Measurements from ENCODE around the gene MYO7B.

Gene MYO7B

DNA sequence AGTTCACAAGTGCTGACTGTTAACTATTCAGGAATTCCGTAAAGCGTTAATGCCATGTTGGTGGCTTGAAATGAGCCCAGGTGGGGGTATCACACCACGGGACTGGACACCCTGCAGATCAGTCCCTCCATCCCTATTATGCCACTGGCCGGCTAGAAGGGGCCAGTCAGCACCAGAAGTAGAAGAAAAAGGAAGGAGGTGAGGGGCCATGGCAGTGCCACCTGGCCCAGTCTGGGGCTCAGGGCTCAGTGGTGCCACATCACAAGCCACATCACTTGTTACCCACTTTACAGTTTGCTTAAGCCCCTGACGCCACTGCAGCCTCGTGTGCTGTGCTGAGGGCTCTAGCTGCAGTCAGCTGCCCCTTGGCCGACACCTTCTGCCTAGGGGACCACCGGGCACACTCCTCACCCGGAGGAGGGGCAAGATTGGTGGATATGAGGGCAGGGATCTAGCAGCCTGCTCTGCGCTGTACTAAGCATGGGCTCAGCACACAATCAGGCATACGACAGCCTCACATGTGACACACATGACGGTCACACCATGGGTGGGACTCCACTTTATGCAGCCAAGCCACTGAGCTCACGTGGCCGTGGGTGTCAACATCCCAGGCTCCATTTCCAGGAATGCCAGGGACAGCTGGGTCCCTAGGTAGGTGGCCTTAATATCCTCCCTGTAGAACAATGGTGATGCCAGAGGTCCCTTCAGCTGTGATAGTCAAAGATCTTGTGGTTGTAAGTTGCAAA, 136.2 kb downstream of the MYO7B start:
- Histone ChIP-seq H3K4me3 (ENCODE audit: severe bottlenecking) (no peak overlapping the region), H3K9me3 (ENCODE audit: severe bottlenecking) (no peaks in the 10 kb centered on the region), H3K4me1 (ENCODE audit: insufficient read depth, poor library complexity, severe bottlenecking) (no peaks in the 10 kb centered on the region), H3K27me3 (ENCODE audit: insufficient read depth, poor library complexity, severe bottlenecking) (peaks cover 20% of the 10 kb centered on the region), H3K36me3 (ENCODE audit: low read depth) (no peaks in the 10 kb centered on the region), H3K27ac (ENCODE audit: poor library complexity, severe bottlenecking) (no peak overlapping the region)
- DNase-seq (ENCODE audit: low spot score) (no peak), ATAC-seq (ENCODE audit: low read depth) (no peak)
- TF ChIP-seq, protein P1, sequence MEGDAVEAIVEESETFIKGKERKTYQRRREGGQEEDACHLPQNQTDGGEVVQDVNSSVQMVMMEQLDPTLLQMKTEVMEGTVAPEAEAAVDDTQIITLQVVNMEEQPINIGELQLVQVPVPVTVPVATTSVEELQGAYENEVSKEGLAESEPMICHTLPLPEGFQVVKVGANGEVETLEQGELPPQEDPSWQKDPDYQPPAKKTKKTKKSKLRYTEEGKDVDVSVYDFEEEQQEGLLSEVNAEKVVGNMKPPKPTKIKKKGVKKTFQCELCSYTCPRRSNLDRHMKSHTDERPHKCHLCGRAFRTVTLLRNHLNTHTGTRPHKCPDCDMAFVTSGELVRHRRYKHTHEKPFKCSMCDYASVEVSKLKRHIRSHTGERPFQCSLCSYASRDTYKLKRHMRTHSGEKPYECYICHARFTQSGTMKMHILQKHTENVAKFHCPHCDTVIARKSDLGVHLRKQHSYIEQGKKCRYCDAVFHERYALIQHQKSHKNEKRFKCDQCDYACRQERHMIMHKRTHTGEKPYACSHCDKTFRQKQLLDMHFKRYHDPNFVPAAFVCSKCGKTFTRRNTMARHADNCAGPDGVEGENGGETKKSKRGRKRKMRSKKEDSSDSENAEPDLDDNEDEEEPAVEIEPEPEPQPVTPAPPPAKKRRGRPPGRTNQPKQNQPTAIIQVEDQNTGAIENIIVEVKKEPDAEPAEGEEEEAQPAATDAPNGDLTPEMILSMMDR (IDR thresholded peaks at IDR 0.05; ENCODE audit: poor library complexity, severe bottlenecking) = no peak

DNA sequence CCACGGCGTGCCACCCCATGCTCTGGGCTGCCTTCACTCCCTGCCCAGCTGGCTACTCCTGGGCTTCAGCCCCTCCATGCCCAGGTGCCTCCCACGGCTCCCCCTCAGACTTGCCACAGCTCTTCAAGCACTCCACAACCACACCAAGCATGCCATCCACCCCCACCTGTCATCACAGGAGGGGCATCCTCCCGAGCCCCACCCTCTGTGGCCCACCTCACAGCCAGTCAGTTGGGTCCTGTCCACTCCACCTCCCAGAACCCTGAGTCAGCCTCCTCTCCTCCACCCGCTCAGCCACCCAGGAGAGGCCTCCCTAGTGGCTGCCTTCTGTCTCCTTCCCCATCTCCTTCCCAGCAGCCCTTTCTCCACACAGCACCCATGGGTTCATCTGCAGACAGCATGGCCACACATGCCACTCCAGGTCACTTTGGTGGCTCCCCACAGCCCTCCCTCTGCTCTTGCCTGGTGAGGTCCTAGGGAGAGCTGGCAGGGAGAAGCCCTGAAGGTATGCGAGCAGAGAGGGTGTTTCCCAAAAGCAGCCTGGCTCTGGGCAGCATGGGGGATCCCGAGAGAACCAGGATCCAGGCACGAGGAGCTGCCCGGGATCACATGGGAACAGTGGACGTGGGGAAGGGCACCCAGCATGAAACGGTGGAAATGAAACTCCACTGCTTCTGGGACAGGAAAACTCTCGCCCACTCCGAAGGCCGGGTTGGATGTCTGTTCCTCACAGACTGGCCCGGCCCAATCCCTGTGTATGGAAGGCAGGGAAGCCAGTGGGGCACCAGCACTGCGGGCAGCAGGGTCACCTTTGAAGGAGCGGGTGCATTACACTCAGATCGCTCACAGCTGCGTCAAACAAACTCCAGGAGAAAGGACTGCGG, 137.1 kb downstream of the MYO7B start:
- Histone ChIP-seq H3K4me1 (ENCODE audit: insufficient read depth, poor library complexity, severe bottlenecking) (no peaks in the 10 kb centered on the region), H3K9me3 (ENCODE audit: severe bottlenecking) (no peaks in the 10 kb centered on the region), H3K4me3 (ENCODE audit: severe bottlenecking) (no peak overlapping the region), H3K27ac (ENCODE audit: poor library complexity, severe bottlenecking) (no peak overlapping the region), H3K36me3 (ENCODE audit: low read depth) (no peaks in the 10 kb centered on the region), H3K27me3 (ENCODE audit: insufficient read depth, poor library complexity, severe bottlenecking) (peaks cover 20% of the 10 kb centered on the region)
- TF ChIP-seq, protein P1 (IDR thresholded peaks at IDR 0.05; ENCODE audit: poor library complexity, severe bottlenecking) = no peak
- ATAC-seq (ENCODE audit: low read depth) (0 out of 3 replicates have a peak, but pooled peaks have one; percentile 6), DNase-seq (ENCODE audit: low spot score) (no peak)

DNA sequence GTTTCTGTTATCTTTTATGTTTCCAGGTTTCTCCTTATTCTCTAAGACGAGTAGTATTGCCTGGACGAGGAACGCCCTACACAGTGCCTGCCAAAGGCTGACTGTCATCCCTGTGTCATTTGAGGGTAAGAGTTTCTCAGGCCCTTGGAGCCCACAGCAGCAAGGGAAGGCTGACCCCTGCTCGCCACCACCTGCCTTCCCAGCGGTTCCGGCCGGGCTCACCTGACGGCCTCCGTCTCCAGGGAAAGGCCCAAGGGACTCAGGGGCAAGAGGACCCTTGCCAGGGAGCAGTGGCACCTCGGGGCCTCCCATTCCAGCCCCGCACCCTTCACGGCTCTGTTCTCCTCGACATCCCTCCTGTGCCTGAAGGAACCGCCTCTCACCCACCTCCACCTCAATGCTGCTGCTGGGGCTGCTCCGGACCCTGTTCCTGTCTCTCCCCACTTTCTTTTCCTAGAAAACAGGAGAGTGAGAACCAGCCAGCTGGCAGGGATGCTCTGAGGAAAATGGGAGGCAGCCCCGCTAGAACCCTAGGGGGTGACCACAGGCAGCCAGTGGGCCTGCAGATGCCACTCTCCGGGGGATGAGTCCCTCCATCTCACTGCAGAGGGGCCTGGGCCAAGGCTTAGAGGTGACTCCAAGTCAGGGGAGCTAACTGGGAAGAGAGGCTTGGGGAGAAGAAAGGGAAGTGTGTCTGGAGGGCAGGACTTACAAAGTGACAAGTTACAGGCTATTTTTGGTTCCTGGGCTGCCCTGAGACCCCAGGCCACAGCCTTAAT, 138.0 kb downstream of the MYO7B start:
- H3K27me3 ChIP-seq (ENCODE audit: insufficient read depth, poor library complexity, severe bottlenecking) = peaks cover 20% of the 10 kb centered on the region
- no peaks in the 10 kb centered on the region for H3K4me1 ChIP-seq (ENCODE audit: insufficient read depth, poor library complexity, severe bottlenecking)
- DNase-seq (ENCODE audit: low spot score) = no peak

DNA sequence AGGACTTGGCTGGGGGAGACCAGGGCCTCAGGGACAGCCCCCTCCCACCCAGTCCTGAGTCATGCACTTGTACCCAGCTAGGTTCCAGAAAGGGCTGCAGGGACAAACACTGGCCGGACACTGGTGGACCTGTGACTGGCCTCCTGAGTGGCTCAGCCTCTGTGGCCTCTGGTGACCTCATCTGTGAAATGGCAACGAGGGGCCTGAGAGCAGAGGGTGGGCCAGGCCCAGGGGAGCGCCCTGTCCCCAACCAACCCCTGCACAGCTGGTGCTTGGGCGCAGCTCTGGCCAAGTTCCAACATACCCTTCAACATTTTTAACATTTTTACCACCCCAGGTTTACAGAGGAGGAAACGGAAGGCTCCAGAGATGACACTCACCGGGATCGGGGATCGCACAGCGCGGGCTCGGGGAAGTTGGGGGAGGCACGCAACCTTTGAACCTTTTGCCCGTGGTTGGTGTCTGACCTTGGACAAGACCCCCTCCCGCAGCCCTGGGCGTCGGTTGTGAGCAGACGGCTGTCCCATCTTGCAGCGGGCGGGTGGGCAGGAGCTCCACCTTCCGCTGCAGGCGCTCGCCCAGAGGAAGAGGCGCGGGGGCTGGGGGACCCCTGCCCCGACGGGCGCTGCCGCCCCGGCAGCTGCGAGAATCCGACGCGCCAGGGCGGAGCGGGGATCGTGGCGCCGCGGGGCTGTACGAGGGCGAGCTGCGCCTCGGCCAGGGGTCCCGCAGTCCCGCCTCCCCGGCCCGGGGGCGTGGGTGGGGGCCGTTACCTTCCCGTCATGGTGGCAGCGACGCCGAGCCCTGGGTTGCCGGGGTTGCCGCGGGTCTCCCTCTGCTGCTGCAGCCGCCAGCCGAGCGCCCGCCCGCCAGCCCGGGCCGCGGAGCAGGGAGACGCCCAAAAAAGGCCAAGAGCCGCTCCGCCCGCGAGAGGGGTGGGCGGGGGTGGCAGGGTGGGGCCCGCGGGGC, 139.0 kb downstream of the MYO7B start:
- Histone ChIP-seq H3K27ac (ENCODE audit: poor library complexity, severe bottlenecking) (no peak overlapping the region), H3K9me3 (ENCODE audit: severe bottlenecking) (no peaks in the 10 kb centered on the region), H3K4me3 (ENCODE audit: severe bottlenecking) (peak overlapping the region; percentile 40), H3K36me3 (ENCODE audit: low read depth) (no peaks in the 10 kb centered on the region), H3K4me1 (ENCODE audit: insufficient read depth, poor library complexity, severe bottlenecking) (no peaks in the 10 kb centered on the region), H3K27me3 (ENCODE audit: insufficient read depth, poor library complexity, severe bottlenecking) (peaks cover 20% of the 10 kb centered on the region)
- TF ChIP-seq, protein P1 (IDR thresholded peaks at IDR 0.05; ENCODE audit: poor library complexity, severe bottlenecking) = no peak
- peak; percentile 37; the same call in 2 of the 3 replicates for ATAC-seq (ENCODE audit: low read depth)
- no peak for DNase-seq (ENCODE audit: low spot score)

More for the DNA sequence above, 138.0 kb downstream of the MYO7B start:
- ATAC-seq (ENCODE audit: low read depth) = no peak
- H3K9me3 ChIP-seq (ENCODE audit: severe bottlenecking) = no peaks in the 10 kb centered on the region
- no peaks in the 10 kb centered on the region for H3K36me3 ChIP-seq (ENCODE audit: low read depth)
- H3K4me3 ChIP-seq (ENCODE audit: severe bottlenecking) = no peak overlapping the region
- TF ChIP-seq, protein P1 (IDR thresholded peaks at IDR 0.05; ENCODE audit: poor library complexity, severe bottlenecking) = no peak
- H3K27ac ChIP-seq (ENCODE audit: poor library complexity, severe bottlenecking) = no peak overlapping the region
